ENCODE results near the gene ERN1.
"Not testable (repeated sequence)": the region's sequence is repeated elsewhere in the genome, so short reads cannot be mapped to it uniquely, and the experiment has no call there.

Gene ERN1

DNA sequence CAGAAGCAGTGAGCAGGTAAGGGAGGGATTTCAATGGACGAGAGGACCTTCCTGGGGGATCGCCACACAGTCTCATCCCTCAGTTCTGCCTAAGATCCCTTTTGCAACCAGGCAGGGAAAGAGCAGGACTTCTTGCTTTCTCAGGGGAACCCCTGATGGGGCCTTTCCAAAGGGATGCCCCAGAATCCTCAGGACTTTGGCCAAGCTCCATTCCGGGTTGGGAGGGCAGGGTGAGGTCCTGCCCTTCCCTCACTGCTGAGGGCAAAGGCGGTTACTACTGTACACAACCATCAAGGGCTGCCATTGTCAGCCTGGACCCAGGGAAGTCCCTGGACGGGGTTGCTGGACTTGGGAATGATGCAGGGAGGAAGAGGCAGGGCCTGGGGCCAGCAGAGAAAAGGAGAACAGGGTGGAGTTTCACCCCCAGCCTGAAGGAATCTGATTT lies 122.1 kb downstream of the ERN1 start:
- TF ChIP-seq HOXD13 (CRISPR knock-in tag; IDR thresholded peaks at IDR 0.05; ENCODE audit: borderline replicate concordance) (no peak), ZNF274 (IDR thresholded peaks at IDR 0.05; ENCODE audit: low read length) (no peak), ZNF274 (tag by site-specific recombination; IDR thresholded peaks at IDR 0.05; ENCODE audit: borderline replicate concordance) (no peak), ZNF555 (tag by site-specific recombination; conservative IDR thresholded peaks at IDR 0.05) (no peak), ZNF747 (tag by site-specific recombination; IDR thresholded peaks at IDR 0.05) (no peak), ZNF658 (tag by site-specific recombination; IDR thresholded peaks at IDR 0.05) (no peak), ZNF311 (tag by site-specific recombination; IDR thresholded peaks at IDR 0.05; ENCODE audit: borderline replicate concordance) (no peak), OSR2 (tag by site-specific recombination; IDR thresholded peaks at IDR 0.05) (no peak), ZNF791 (tag by site-specific recombination; IDR thresholded peaks at IDR 0.05) (no peak), ZNF610 (tag by site-specific recombination; IDR thresholded peaks at IDR 0.05; ENCODE audit: borderline replicate concordance) (no peak), ZBTB21 (tag by site-specific recombination; IDR thresholded peaks at IDR 0.05) (no peak)
- TF ChIP-seq, protein P1, sequence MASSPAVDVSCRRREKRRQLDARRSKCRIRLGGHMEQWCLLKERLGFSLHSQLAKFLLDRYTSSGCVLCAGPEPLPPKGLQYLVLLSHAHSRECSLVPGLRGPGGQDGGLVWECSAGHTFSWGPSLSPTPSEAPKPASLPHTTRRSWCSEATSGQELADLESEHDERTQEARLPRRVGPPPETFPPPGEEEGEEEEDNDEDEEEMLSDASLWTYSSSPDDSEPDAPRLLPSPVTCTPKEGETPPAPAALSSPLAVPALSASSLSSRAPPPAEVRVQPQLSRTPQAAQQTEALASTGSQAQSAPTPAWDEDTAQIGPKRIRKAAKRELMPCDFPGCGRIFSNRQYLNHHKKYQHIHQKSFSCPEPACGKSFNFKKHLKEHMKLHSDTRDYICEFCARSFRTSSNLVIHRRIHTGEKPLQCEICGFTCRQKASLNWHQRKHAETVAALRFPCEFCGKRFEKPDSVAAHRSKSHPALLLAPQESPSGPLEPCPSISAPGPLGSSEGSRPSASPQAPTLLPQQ (tag by site-specific recombination; IDR thresholded peaks at IDR 0.05): no peak
- TF ChIP-seq, protein P2, sequence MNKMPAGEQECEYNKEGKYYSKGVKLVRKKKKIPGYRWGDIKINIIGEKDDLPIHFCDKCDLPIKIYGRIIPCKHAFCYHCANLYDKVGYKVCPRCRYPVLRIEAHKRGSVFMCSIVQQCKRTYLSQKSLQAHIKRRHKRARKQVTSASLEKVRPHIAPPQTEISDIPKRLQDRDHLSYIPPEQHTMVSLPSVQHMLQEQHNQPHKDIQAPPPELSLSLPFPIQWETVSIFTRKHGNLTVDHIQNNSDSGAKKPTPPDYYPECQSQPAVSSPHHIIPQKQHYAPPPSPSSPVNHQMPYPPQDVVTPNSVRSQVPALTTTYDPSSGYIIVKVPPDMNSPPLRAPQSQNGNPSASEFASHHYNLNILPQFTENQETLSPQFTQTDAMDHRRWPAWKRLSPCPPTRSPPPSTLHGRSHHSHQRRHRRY (tag by site-specific recombination; IDR thresholded peaks at IDR 0.05): no peak
- TF ChIP-seq, protein P3, sequence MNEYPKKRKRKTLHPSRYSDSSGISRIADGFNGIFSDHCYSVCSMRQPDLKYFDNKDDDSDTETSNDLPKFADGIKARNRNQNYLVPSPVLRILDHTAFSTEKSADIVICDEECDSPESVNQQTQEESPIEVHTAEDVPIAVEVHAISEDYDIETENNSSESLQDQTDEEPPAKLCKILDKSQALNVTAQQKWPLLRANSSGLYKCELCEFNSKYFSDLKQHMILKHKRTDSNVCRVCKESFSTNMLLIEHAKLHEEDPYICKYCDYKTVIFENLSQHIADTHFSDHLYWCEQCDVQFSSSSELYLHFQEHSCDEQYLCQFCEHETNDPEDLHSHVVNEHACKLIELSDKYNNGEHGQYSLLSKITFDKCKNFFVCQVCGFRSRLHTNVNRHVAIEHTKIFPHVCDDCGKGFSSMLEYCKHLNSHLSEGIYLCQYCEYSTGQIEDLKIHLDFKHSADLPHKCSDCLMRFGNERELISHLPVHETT (tag by site-specific recombination; IDR thresholded peaks at IDR 0.05): no peak
- POLR2A ChIA-PET: no interaction called here
- CTCF ChIA-PET: interaction anchor here (0.6 to 2.3 kb wide), 2 partner anchors 9 to 17 kb away, joined by 4 to 10 read pairs; no protein-coding TSS in a partner anchor
- Histone ChIP-seq H3K27ac (ENCODE audit: extremely low read depth, low read depth, low read length) (no peak overlapping the region), H3K36me3 (ENCODE audit: control insufficient read depth in 2 of 2, insufficient read depth in 1 of 2, low read length in 2 of 2) (no peaks in the 10 kb centered on the region), H3K4me1 (ENCODE audit: control insufficient read depth, insufficient read depth, low read length) (no peaks in the 10 kb centered on the region; the same call in 1 of the 2 replicates), H3K9me3 (ENCODE audit: control insufficient read depth, insufficient read depth, low read depth, low read length) (no peaks in the 10 kb centered on the region), H3K4me3 (ENCODE audit: low read depth, low read length) (no peak overlapping the region)

DNA sequence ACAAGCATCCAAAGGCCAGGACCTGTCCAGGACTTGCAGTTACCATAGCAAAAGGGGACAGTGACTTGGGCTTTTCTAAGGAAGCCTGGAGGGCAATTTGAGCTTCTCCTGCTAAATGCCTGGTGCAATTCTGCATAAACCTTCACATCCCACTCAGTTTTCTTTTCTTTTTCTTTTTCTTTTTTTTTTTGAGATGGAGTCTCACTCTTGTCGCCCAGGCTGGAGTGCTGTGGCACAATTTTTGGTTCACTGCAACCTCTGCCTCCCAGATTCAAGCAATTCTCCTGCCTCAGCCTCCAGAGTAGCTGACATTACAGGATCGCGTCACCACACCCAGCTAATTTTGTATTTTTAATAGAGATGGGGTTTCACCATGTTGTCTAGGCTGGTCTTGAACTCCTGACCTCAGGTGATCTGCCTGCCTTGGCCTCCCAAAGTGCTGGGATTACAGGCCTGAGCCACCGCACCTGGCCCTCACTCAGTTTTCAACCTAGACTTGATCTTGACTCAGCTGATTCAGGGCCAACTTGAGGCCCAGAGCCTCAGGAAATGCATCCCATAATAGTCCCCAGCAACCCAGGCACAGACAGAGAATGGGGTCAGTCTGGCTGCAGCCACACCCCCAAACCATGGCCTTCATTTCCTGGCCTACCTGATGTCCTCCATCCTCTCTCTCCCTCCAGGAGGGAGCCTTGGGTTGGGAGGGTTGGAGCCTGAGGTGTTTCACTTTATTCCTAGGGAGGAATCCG lies 122.7 kb downstream of the ERN1 start:
- H3K36me3 ChIP-seq (ENCODE audit: control insufficient read depth in 2 of 2, insufficient read depth in 1 of 2, low read length in 2 of 2); H3K9me3 ChIP-seq (ENCODE audit: control insufficient read depth, insufficient read depth, low read depth, low read length); POLR2A ChIA-PET; H3K4me1 ChIP-seq (ENCODE audit: control insufficient read depth, insufficient read depth, low read length); H3K4me3 ChIP-seq (ENCODE audit: low read depth, low read length); H3K27ac ChIP-seq (ENCODE audit: extremely low read depth, low read depth, low read length): not testable (repeated sequence)
- CTCF ChIA-PET: interaction anchor here (1.0 to 2.3 kb wide), 3 partner anchors 18 to 133 kb away, joined by 3 to 10 read pairs (median 3); no protein-coding TSS in a partner anchor

DNA sequence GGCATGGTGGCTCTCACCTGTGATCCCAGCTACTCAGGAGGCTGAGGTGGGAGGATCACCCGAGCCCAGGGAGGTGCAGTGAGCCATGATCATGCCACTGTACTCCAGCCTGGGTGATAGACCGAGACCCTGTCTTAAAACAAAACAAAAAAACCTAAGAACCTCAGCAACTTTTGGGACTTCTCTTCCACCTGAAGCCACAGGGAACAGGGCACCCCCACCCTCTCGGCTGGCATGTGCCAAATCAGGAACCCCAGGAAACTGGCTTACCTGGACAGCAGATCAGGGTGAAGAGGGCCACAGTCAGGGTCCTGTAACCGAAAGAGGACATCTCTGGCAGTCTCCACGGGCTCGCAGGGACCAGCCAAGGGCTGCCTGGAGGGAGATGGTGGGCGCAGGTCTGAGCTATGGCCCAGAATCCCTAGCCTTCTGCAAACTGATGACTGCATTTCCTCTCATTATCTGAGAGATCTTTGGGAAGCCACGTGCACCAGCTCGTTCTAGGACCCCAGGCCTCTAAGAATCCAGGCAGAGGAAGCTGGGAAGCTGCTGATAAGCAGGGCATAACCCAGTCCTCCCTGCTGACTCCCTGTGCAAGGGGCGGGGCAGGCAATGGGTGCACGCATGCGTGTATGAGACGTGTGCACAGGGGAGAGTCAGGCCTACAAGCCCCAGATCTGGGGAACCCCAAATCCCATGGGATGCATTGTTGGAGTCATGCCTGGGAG lies 123.4 kb downstream of the ERN1 start:
- POLR2A ChIA-PET: no interaction called here
- CTCF ChIA-PET: interaction anchor here (1.0 to 2.3 kb wide), 3 partner anchors 19 to 132 kb away, joined by 3 to 10 read pairs (median 3); no protein-coding TSS in a partner anchor
- H3K4me3 ChIP-seq (ENCODE audit: low read depth, low read length): no peak overlapping the region
- H3K36me3 ChIP-seq (ENCODE audit: control insufficient read depth in 2 of 2, insufficient read depth in 1 of 2, low read length in 2 of 2): no peaks in the 10 kb centered on the region
- H3K4me1 ChIP-seq (ENCODE audit: control insufficient read depth, insufficient read depth, low read length): no peaks in the 10 kb centered on the region; the same call in 1 of the 2 replicates
- no peak overlapping the region for H3K27ac ChIP-seq (ENCODE audit: extremely low read depth, low read depth, low read length)
- TF ChIP-seq ZBTB20 (tag by site-specific recombination; IDR thresholded peaks at IDR 0.05) (no peak), ZIC2 (tag by site-specific recombination; IDR thresholded peaks at IDR 0.05) (peak; percentile 44)
- H3K9me3 ChIP-seq (ENCODE audit: control insufficient read depth, insufficient read depth, low read depth, low read length): no peaks in the 10 kb centered on the region

Data from HEK293 (cell line).